ENCODE data around the gene MRPL23.

DNA sequence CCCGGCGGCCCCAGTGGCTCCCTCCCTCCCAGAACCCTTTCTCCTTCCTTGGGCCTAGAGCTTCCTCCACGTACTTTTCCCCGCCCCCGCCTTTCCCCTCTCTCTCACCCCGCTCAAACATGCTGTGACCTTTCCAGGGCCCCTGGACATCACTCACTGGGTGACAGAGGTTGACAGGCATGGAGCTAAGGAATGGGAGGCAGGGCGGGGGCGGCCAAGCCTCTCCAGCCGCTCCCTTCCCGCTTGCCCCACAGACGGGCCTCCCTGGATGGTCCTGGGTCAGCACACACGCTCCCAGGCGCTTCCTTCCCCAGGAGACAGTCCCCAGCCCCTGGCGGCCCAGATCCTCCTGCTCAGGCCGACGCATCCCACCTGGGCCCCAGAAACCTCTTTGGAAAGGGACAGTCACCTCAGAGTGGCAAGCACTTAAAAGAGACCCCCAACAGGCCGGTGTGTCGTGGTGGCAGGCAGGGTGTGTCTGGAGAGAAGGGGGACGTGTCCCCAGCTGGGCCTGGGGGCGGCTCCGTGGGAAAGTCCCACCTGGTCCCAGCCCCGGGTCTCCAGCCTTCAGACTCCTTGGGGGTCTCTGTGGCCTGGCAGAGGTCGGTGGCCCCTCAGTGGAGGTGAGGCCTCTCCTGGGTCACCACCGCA lies 41.7 kb downstream of the MRPL23 start:
- no peak for TF ChIP-seq CTCF (conservative IDR thresholded peaks at IDR 0.05)
- no peak for TF ChIP-seq ZFX (IDR thresholded peaks at IDR 0.05)

Measured in C4-2B (cell line).